ENCODE measurements around the gene NLN.

DNA sequence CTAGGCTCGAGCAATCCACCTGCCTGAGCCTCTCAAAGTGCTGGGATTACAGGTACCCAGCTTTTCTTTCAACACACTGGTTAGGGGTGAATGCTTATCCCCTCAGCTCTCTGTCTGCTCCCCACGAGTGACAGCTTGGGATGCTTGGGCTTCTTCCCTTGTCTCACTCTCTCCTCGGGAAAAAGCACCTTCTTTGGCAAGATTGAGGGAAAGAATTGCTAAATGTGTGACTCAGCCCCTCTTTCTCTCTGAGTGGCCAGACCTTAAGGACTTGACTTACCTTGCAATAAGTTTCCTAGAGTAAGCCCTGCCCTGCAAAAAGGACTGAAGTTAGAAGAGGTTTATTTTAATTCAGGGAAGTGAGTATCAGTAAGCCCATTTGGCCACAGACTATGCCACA lies 136.3 kb downstream of the NLN start:
- TF ChIP-seq, protein P1, sequence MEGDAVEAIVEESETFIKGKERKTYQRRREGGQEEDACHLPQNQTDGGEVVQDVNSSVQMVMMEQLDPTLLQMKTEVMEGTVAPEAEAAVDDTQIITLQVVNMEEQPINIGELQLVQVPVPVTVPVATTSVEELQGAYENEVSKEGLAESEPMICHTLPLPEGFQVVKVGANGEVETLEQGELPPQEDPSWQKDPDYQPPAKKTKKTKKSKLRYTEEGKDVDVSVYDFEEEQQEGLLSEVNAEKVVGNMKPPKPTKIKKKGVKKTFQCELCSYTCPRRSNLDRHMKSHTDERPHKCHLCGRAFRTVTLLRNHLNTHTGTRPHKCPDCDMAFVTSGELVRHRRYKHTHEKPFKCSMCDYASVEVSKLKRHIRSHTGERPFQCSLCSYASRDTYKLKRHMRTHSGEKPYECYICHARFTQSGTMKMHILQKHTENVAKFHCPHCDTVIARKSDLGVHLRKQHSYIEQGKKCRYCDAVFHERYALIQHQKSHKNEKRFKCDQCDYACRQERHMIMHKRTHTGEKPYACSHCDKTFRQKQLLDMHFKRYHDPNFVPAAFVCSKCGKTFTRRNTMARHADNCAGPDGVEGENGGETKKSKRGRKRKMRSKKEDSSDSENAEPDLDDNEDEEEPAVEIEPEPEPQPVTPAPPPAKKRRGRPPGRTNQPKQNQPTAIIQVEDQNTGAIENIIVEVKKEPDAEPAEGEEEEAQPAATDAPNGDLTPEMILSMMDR (conservative IDR thresholded peaks at IDR 0.05; ENCODE audit: low read length): no peak
- no peak for TF ChIP-seq EZH2phosphoT487 (IDR thresholded peaks at IDR 0.05; ENCODE audit: borderline replicate concordance)
